COLO668 (cell line): ENCODE results near the gene C1orf35.

Source experiments
- DNase-seq: peaks from one replicate; lab custom pipeline; 2025; ENCODE audit not compliant: unreplicated experiment; lab: John Stamatoyannopoulos, UW

C1orf35 gene

DNA sequence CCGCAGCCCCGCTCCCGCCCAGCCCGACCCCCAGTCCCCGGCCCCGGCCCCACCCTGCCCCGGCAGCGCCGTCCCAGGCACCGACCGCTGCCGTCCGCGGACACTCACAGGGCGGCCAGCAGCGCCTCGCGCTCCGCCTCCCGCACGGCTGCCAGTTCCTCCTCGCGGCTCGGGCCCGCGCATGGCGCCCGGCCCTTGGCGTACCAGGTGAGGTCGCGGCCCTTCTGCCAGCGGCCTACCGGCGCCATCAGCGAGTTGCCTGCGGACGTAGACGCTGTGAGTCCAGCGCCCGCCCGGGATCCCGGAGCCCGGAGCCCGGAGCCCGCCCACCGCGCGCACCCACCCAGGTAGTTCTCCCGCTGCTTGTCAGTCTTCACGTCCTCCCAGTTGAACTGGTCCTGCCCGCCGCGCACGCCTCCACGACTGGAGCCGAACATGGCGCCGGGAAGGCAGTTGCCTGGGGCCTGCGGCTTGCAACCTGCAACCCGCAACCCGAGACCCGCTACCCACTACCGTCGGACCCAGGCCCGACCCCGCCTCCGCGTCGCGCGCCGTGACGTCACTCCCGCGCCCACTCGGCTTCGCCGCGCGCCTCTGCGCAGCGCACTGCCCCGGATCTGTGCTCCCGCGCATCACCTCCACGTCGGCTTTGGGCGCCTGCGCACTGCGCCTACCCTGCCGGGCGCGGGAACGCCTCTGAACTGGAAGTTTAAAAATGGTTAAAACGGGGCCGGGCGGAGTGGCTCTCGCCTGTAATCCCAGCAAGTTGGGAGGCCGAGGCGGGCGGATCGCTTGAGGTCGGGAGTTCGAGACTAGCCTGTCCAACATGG lies at the start of gene C1orf35:
Gene C1orf35 (minus strand): TSS at position 535 of the 830 bp plus-strand sequence. CDS start 98 bp downstream, at position 437.
- DNase-seq: peak; percentile 97

DNA sequence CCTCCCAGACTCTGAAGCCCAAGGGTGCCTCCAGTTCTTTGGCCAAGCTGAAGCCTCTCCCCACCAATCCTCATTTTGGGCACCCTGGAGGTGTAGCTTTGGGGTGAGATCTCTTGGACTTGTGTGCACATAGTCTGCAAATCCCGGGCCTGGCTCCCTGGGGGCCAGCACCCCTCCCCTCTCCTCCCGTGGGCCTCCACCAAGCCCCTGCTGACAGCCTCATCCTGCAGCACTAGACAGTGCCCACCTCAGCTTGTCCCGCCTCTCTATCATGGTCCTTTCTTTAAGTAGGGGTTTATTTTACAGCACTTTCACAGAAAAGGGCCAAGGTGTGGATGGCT lies 49.8 kb upstream of the C1orf35 start:
- no peak for DNase-seq

DNA sequence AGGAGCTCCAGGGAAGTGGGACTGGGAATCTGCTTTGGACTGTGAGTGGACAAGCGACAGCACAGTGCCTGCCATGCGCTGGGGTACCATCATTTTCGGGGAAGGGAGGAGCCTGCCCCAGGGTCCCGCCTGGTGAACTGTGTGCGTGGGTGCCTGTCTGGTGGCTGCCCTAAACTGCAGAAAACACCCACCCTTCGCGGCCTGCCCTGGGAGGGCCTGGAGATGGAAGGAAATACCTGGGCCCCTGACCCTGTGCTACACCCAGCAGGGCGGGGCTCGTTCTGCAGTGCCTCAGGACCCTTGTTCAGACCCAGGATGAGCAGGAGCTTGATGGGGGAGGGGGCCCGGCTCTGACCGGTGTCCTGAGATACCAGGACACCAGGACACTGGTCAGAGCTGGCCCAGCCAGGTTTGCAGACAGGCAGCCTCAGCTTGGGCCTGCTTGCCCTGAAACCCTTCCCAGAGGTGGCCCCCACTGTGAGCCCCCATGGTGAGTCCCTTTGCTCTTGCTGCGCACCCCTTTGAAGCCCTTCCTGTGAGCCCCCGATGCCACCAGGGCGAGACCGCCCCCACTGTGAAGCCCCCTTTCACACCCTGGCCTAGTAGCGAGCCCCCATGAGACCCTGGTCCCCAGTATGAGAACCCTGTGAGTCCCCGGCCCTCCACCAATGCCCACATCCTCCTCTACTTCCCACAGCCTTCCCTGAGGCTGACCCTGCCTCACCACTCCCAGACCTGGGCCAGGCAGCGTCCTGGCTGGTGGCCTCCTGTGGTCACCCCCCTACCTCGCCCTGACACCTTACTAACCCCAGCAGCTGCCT lies 49.2 kb upstream of the C1orf35 start:
- no peak for DNase-seq

DNA sequence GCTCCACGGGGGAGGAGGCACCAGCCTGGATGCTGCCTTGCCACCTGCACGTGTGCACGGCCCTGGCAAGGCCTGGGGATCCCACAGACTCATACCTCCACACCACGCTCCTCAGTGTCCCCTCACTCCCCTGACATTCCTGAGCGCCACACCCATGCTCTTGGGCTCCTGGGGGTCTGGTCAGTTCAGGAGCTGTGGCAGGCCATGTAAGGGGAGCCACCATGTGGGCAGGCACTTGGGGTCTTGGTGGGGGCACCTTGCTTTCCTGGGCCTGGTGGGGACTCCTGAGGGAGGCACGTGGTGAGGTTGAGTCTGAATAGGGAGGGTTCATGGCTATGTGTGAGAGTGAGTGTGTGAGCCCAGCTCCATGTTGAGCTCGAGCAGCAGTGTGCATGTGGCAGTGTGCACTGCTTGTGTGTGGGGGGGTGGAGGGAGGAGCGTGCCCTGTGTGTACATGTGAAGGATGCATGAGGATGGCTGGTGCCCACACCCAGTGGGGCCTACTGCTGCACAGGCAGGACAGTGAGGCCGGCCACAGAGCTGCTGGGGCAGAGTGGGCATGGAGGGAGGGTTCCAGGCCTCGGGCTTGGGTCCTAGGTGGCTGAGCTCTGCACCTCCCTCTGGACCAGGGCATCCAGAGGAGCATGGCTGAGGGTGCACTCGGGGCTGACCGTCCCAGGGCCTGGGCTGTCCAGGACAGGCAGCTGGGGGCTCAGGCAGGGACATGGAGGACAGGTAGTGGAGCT lies 48.2 kb upstream of the C1orf35 start:
- no peak for DNase-seq

DNA sequence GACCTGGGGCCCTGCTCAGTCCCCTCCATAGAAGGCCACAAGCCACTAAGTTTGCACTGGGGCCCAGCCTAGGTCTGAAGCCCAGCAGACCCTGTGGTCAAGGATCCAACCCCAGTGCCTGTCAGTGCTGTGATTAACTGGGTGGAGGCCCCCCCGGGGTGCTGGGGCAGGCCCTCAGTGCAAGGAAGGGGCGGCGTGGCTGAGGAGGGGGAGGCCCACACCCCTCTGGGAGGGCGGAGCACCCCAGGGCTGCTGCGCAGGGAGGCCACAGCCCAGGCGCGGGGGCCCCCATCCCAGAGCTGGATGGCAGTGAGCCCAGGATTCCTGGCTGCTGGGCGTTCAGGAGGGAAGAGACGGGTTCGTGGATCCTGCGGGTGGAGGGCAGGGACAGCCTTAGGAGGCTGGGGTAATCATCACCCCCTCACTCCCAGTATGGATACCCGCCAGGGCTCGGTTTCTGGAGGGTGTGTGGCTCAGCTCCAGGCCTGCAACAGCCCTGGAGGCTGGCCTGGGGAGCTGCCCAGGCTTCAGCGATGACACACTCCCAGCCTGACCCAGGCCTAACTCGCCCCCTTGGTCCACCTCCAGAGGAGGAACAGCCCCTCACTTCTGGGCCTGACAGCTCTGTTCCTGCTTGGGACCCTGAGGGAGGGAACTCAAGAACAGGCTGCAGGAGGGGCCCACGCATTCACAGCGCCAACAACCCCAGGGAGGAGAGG lies 47.5 kb upstream of the C1orf35 start:
- DNase-seq: no peak

DNA sequence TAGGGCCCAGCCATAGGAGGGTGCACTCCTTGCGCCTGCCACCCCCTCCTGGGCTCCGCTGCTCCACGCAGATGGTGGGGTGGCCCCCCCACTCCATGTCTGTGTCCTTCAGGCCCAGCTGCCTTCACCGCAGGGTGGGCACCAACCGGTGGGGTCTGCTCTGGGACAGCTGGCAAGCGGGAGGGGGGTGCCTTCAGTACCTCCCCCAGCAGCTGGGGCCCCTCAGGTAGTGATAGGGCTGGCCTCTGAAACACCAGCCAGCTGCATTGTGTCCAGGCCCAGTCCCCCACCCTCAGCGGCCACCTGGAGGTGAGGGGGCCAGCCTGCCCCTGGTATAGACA lies 47.0 kb upstream of the C1orf35 start:
- no peak for DNase-seq

DNA sequence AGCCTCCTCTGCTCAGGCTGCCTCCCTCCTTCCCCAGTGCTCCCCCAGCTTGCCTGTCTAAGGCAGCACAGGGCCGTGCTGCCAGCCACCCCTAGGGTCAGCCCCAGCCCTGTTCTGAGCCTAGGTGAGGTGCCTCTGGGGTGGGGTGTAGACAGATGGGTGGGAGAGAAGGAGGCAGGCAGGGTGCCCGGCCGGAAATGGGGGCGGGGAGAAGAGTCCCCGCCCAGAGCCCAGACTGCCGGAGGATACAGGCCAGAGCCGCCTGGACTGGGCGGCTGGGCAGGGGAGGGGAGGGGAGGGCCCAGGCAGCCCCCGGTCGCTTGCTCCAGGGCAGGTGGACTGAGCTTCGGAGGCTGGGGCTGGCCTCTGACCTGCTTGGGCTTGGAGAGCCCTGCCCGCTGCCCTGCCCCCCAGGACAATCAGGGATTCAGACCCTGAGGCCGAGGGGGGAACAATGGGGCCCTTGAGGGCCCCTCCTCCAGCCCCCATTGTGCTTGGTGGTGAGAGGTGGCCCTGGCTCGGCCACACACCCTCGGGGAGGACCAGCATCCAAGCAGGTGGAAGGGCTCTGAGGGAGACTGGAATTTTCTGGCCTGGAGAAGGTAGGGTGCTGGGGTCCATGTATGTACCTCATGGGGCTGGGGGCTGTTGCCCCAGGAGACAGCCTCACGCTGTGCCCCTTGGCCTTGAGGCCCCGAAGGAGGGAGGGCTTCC lies 46.4 kb upstream of the C1orf35 start, which contains the start of gene GJC2:
Gene GJC2 (plus strand): TSS at position 525 of the 714 bp plus-strand sequence. CDS start 7,829 bp downstream, outside the sequence.
- no peak for DNase-seq

DNA sequence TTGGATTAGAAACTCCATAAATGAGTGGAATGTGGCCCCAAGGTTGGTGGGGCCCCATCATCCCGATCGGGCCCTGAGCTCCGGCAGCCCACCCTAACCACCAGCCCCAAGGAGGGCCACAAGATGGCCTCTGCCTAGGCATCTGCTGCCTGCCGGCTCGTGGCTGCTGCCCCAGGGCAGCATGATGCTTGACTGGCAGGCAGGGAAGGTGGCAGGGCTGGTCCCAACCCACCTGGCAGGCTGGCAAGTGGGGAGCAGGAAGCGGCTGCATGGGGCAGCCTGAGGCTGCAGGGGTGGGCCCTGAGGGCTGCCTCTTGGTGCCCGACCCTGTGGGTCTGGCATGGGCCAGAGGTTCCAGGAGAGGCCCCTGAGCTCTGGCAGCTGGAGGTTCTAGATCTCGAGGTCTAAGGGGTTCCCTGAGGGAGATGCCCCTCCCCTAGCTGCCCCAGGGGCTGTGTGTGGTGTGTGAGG lies 45.8 kb upstream of the C1orf35 start:
- DNase-seq: no peak

DNA sequence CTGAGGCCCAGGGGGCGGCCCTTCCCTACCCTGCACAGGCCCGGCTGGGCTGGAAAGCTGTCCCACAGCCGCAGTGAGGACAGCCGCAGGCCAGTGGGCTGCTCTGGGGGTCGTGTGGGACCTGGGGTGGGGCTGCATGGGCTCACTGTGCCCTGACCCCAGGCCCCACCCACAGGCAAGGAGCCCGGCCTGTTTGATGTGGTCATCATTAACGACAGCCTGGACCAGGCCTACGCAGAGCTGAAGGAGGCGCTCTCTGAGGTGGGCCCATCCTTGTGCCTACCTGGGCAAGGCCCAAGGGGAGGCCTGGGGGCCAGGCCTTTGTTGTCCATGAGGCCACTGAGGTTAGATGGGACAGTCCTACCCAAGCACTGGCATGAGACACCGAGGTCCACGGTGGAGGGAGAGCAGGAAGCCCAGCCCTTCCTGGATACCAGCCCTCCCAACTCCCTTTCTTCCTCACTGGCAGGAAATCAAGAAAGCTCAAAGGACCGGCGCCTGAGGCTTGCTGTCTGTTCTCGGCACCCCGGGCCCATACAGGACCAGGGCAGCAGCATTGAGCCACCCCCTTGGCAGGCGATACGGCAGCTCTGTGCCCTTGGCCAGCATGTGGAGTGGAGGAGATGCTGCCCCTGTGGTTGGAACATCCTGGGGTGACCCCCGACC lies 45.2 kb upstream of the C1orf35 start:
- no peak for DNase-seq

DNA sequence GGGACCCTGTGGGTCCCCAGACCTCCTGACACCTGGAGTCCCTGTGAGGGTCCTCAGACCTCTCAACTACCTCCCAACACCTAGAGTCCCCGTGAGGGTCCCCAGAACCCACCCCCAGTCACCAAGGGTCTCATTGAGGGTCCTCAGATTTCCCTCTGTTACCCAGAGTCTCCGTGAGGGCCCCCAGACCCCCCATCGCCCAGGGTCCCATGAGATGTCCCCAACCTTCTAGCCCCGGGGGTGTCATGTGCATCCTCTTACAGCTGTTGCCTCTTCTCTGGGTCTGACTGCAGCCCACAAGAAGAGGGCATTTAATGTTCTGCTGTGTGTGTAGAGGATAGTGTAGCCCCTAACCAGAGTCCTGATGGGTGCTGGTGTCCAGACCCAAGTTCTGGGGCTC lies 44.6 kb upstream of the C1orf35 start:
- no peak for DNase-seq

DNA sequence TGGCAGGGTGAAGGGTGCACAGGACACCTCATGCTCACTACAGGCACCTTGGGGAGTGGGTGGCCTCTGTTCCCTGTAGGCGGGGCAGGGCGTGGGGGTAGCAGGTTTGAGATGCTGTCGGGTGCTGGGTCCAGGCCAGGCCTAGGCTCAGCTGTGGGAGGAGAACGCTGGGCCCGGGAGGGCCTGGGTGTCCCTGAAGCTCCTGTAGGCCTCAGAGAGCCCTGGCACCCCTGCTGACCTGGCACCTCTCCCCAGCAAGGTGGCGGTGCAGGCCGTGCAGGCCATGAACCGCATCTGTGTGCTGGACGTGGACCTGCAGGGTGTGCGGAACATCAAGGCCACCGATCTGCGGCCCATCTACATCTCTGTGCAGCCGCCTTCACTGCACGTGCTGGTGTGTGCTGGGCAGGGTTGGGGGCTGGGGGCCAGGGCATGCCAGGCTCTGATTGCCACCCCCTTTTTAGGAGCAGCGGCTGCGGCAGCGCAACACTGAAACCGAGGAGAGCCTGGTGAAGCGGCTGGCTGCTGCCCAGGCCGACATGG lies 44.1 kb upstream of the C1orf35 start:
- no peak for DNase-seq

DNA sequence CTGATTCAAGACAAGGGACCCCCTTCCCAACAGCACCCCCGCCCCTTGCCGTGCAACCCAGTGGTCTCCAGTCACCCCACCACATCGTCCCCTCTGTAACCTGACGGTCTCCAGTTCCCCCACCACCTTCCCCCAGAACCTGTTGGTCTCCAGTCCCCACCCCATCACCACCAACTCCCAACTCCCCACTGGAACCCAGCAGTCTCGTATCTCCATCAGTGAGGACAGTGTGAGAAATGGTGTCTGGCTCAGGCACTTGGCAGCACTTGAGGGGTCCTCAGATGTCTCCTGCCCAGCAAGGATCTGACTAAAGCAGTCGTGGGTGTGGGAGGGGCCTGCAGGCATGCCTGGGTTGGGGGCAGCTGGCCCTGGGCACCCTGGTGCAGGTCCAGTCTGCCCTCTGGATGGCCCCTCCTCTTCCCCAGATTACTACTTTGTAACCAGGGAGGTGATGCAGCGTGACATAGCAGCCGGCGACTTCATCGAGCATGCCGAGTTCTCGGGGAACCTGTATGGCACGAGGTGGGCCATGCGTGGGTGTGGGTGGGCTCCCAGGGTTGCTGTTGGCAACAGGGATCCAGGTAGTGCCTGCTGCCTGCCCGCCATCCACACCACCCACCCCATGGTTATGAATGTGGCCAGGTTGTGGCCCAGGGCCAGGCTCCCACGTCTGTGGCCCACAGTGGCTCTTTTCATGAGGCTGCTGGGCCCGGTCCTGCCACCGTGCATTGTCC lies 43.5 kb upstream of the C1orf35 start:
- no peak for DNase-seq

DNA sequence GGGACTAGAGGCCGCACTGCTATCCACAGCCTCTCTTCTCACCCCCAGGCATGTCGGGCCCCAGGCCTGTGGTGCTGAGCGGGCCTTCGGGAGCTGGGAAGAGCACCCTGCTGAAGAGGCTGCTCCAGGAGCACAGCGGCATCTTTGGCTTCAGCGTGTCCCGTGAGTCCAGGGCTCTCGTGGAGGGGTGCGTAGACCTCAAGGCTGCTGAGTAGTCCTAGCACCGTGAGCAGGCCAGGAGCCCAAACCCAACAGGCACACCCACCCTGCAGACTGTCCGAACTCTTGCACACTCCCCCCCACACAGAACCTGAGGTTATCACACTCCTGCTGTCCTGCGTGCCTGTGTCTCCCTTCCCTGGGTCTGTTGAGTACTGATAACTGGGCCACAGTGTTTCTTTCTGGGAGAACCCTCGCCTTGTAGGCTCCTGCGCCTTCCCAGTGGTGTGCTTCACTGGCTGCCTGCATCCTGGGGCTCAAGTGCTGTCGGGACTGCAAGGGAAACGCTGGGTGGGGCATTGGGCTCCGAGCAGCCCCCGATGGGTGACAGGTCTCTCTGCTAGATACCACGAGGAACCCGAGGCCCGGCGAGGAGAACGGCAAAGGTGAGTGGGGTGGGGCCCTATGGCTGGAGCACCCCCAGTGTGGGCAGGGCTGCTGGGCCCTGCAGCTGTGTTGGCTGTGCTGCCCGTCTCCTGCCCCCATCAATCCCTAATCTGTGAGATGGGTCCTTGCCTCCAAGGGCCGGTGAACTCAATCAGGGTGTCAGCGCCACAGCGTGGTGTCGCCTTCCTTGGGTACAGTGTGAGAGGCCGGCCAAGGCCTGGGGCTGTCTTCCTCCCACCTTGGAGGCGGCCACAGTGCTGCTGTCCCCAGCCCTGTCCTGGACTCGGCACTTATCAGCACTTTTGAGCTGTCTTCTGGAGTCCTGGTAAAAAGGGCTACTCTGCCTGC lies 42.6 kb upstream of the C1orf35 start:
- no peak for DNase-seq

DNA sequence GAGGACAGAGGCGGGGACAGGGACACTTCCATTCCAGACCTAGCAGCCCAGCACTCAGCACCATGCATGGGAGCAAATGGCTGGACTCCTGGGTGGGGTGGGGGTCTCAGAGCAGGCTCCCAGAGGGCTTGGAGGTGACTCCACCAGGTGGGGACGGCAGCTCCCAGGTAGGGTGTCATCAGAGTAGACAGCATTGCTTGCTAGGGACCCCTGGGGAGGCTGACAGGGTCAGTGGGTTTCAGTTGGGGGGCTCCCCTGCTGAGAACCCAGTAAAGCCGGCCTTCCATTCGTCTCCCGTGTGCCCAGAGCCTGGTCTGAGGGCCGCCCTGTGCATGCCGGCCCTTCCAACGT lies 41.8 kb upstream of the C1orf35 start:
- DNase-seq: no peak

DNA sequence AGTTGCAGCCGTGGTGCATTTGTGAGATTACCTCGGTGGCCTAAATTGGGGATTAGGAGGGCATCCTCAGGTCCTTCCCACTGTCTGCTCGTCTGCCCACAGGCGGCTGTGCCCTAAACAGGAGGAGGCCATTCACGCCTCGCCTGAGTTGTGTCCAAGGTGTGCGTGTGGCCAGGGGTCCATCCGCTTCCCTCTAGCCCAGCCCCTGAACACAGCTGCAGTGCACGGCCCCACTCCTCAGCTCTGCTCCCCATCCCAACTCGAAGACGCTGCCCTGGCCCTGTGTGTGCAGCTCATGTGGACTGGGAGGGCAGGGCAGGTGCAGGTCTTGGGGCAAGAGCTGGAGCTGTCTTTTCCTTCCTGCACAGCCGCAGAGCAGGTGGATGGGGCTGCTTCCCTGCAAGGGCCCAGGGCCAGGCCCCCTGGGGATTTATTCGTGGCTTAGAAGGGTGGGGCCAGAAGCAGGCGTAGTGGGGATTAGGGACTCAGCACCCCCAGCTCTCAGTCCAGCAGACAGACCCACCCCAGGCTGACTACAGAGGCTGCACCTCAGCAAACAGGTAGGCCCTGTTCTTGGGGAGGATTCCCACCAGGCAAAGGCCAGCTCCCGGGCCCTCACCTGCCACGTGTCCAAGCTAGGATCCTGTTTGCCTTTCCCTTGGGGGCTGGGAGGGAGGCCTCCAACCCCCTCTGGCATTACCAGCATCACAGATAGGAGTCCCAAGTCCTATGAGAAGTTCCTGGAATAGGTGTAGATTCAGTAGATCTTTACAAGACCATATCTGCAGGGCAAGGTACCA lies 41.3 kb upstream of the C1orf35 start:
- peak; percentile 11 for DNase-seq

DNA sequence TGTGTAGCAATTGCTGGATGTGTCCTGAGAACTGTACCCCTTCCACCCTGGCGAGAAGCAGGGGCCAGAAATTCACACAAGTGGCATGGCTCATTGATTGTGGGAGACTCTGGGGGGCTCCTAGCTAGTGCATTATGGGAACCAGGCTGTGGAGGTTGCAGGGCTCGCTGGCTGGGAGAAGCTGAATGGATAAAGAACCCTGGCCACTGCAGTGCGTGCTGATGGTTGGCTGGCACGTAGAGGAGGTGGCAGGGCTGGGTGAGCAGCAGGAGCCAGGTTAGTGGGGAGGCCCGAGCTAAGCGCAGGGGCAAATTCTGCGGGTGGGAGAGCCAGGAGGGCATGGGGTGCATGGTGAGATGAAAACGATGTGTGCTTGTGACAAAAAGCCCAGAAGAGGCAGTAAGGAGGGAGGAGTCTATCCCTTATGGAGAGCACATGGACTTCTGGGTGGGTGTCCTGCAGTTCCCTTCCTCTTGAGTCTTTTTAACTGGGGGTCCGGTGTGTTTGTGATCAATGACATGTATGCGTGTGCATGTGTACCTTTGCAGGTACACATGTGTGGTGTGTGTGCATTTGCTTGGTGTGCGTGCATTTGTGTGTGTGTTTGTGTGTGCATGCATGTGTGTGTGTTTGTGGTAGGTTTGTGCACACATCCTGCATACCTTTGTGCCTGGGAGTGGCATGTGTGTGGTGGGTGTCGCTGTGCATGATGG lies 40.5 kb upstream of the C1orf35 start:
- no peak for DNase-seq
